Activated T-helper 9 cell treated with anti-CD3 and anti-CD28 coated beads, Interleukin-2, amount 50 U/mL, for 16 hours (primary cell): ENCODE results near the gene LY6G6F.
A peak's percentile ranks its signal among the peaks of the same experiment; 100 is the strongest.

Experiments used
- DNase-seq: peaks from one replicate; pipeline ENCODE4 v3.0.0-alpha.2; 2020; ENCODE audit warnings: low read depth

LY6G6F gene

GRCh38 chr6:31676904-31677303, 29.8 kb upstream of the LY6G6F start:
- no peak for DNase-seq

GRCh38 chr6:31677955-31678354, 28.7 kb upstream of the LY6G6F start:
- no peak for DNase-seq

GRCh38 chr6:31680226-31681134, 26.2 kb upstream of the LY6G6F start, which contains the start of gene LY6G5C:
Gene LY6G5C, minus strand, starts transcription at chr6:31681067. Its CDS starts 694 bp downstream, at chr6:31680373.
- peak; percentile 50 for DNase-seq

- peak; percentile 26 for DNase-seq
Measured at GRCh38 chr6:31681135-31681671, 25.5 kb upstream of the LY6G6F start.

- DNase-seq, result no peak
Measured at GRCh38 chr6:31683591-31683990, 23.1 kb upstream of the LY6G6F start.

GRCh38 chr6:31686483-31686882, 20.2 kb upstream of the LY6G6F start:
- DNase-seq, result no peak

- DNase-seq, result no peak
Measured at GRCh38 chr6:31687321-31687720, 19.3 kb upstream of the LY6G6F start.

GRCh38 chr6:31687860-31688693, 18.6 kb upstream of the LY6G6F start:
- DNase-seq, result no peak

- DNase-seq, result no peak
Measured at GRCh38 chr6:31689249-31690110, 17.2 kb upstream of the LY6G6F start.

- DNase-seq, result no peak
Measured at GRCh38 chr6:31690231-31691077, 16.2 kb upstream of the LY6G6F start.

- no peak for DNase-seq
Measured at GRCh38 chr6:31691078-31691463, 15.6 kb upstream of the LY6G6F start.

- no peak for DNase-seq
Measured at GRCh38 chr6:31691564-31692108, 15.0 kb upstream of the LY6G6F start.

GRCh38 chr6:31692353-31692752, 14.3 kb upstream of the LY6G6F start:
- DNase-seq, result no peak

- DNase-seq, result no peak
Measured at GRCh38 chr6:31692886-31693285, 13.8 kb upstream of the LY6G6F start.

GRCh38 chr6:31693535-31693934, 13.1 kb upstream of the LY6G6F start:
- DNase-seq, result no peak

- no peak for DNase-seq
Measured at GRCh38 chr6:31697555-31697954, 9.1 kb upstream of the LY6G6F start.

- no peak for DNase-seq
Measured at GRCh38 chr6:31700740-31701401, 5.8 kb upstream of the LY6G6F start.

- DNase-seq, result no peak
Measured at GRCh38 chr6:31701666-31702404, 4.8 kb upstream of the LY6G6F start.

- no peak for DNase-seq
Measured at GRCh38 chr6:31702405-31702818, 4.3 kb upstream of the LY6G6F start.
